SK-N-SH treated with all-trans-retinoic acid at 6 μM for 48 hours (cell line): ENCODE measurements around the gene PLA2G4B.

Experiments
- ATAC-seq: fragments of 200-7000 bp; cut with Tn5 transposase; 3 replicates; pipeline ENCODE4 v1.9.1; 2020; ENCODE audit warnings: mild to moderate bottlenecking, moderate library complexity
- CREB5 ChIP-seq: fragments of 250-450 bp; sonication (Bioruptor Pico); IDR thresholded peaks from 2 replicates; pipeline ENCODE4 v1.5.1; 2020; ENCODE audit warnings: low read depth, mild to moderate bottlenecking, moderate library complexity
- CSDC2 ChIP-seq: fragments of 250-450 bp; sonication (Bioruptor Pico); IDR thresholded peaks from 2 replicates; pipeline ENCODE4 v1.5.0; 2020; ENCODE audit warnings: mild to moderate bottlenecking, moderate library complexity
- CSRNP3 ChIP-seq: fragments of 250-450 bp; sonication (Bioruptor Pico); IDR thresholded peaks from 2 replicates; pipeline ENCODE4 v1.5.1; 2021; ENCODE audit warnings: mild to moderate bottlenecking, moderate library complexity
- ESRRG ChIP-seq: fragments of 250-450 bp; sonication (Bioruptor Pico); IDR thresholded peaks from 2 replicates; pipeline ENCODE4 v1.6.1; 2021; ENCODE audit warnings: mild to moderate bottlenecking
- GLIS3 ChIP-seq: fragments of 250-450 bp; sonication (Bioruptor Pico); IDR thresholded peaks from 2 replicates; pipeline ENCODE4 v1.5.0; 2020; ENCODE audit warnings: mild to moderate bottlenecking, moderate library complexity
- ISL1 ChIP-seq: fragments of 250-450 bp; sonication (Bioruptor Pico); IDR thresholded peaks from 2 replicates; pipeline ENCODE4 v2.1.2; 2022; ENCODE audit warnings: mild to moderate bottlenecking, moderate library complexity
- PATZ1 ChIP-seq: fragments of 250-450 bp; sonication (Bioruptor Pico); IDR thresholded peaks from 2 replicates; pipeline ENCODE4 v1.8.0; 2020; ENCODE audit warnings: mild to moderate bottlenecking, moderate library complexity, borderline replicate concordance
- POU6F1 ChIP-seq: fragments of 250-450 bp; sonication (Bioruptor Pico); IDR thresholded peaks from 2 replicates; pipeline ENCODE4 v1.8.0; 2021; ENCODE audit warnings: low read depth, mild to moderate bottlenecking, moderate library complexity, borderline replicate concordance
- RARB ChIP-seq: fragments of 250-450 bp; sonication (Bioruptor Pico); IDR thresholded peaks from 2 replicates; pipeline ENCODE4 v1.8.0; 2021; ENCODE audit warnings: mild to moderate bottlenecking, moderate library complexity
- SNAI2 ChIP-seq: fragments of 250-450 bp; sonication (Bioruptor Pico); IDR thresholded peaks from 2 replicates; pipeline ENCODE4 v1.5.0; 2020; ENCODE audit warnings: mild to moderate bottlenecking, moderate library complexity
- TCF4 ChIP-seq: fragments of 250-450 bp; sonication (Bioruptor Pico); IDR thresholded peaks from 2 replicates; pipeline ENCODE4 v1.8.0; 2021; ENCODE audit warnings: mild to moderate bottlenecking, moderate library complexity, borderline replicate concordance
- TOX ChIP-seq: fragments of 250-450 bp; sonication (Bioruptor Pico); IDR thresholded peaks from 2 replicates; pipeline ENCODE4 v1.8.0; 2021; ENCODE audit warnings: mild to moderate bottlenecking, moderate library complexity, borderline replicate concordance
- ZC3H10 ChIP-seq: fragments of 250-450 bp; sonication (Bioruptor Pico); IDR thresholded peaks from 2 replicates; pipeline ENCODE4 v1.5.1; 2021; ENCODE audit warnings: mild to moderate bottlenecking, moderate library complexity
- ZFP3 ChIP-seq: fragments of 250-450 bp; sonication (Bioruptor Pico); IDR thresholded peaks from 2 replicates; pipeline ENCODE4 v1.5.0; 2020; ENCODE audit warnings: mild to moderate bottlenecking, moderate library complexity
- ZFP30 ChIP-seq: fragments of 450-650 bp; formaldehyde crosslinking; IDR thresholded peaks from 2 replicates; pipeline ENCODE4 v1.5.0; 2022; ENCODE audit warnings: mild to moderate bottlenecking, moderate library complexity
- ZNF565 ChIP-seq: fragments of 450-650 bp; formaldehyde crosslinking; conservative IDR thresholded peaks from 2 replicates; pipeline ENCODE4 v1.5.0; 2020; ENCODE audit warnings: low read depth, mild to moderate bottlenecking, moderate library complexity
- ZNF70 ChIP-seq: fragments of 450-650 bp; formaldehyde crosslinking; IDR thresholded peaks from 2 replicates; pipeline ENCODE4 v1.5.0; 2020; ENCODE audit warnings: mild to moderate bottlenecking, moderate library complexity

PLA2G4B gene

GRCh38 chr15:41823502-41823901, 15.1 kb upstream of the PLA2G4B start:
- no peak for ATAC-seq
- TF ChIP-seq POU6F1 (CRISPR knock-in tag) (no peak), TOX (CRISPR knock-in tag) (no peak), CSRNP3 (CRISPR knock-in tag) (no peak), ZC3H10 (no peak), TCF4 (no peak), ISL1 (CRISPR knock-in tag) (no peak), ZNF70 (CRISPR knock-in tag) (no peak), PATZ1 (CRISPR knock-in tag) (no peak), CREB5 (CRISPR knock-in tag) (no peak), CSDC2 (CRISPR knock-in tag) (no peak), SNAI2 (CRISPR knock-in tag) (no peak), ESRRG (CRISPR knock-in tag) (no peak), ZFP3 (CRISPR knock-in tag) (no peak)

GRCh38 chr15:41824062-41824745, 14.4 kb upstream of the PLA2G4B start:
- TF ChIP-seq ZNF565 (CRISPR knock-in tag) (no peak), TOX (CRISPR knock-in tag) (no peak), ZFP30 (no peak), PATZ1 (CRISPR knock-in tag) (no peak), POU6F1 (CRISPR knock-in tag) (no peak), GLIS3 (CRISPR knock-in tag) (no peak), RARB (no peak), CSDC2 (CRISPR knock-in tag) (no peak)
- ATAC-seq = no peak

- TF ChIP-seq ZNF565 (CRISPR knock-in tag) = no peak
- TF ChIP-seq POU6F1 (CRISPR knock-in tag) = no peak
- no peak for TF ChIP-seq ZNF70 (CRISPR knock-in tag)
- TF ChIP-seq, all 23 proteins: peak for 0
- ATAC-seq = no peak
Measured at GRCh38 chr15:41825145-41825544, 13.5 kb upstream of the PLA2G4B start.
